Esophagus squamous epithelium (tissue), 5 donors: ENCODE data around the gene DENND5B. TPM values are rescaled to one million over a fixed set of nuclear protein-coding genes. Genes with fewer than 3 reads are reported as not detected.
"Not testable (repeated sequence)": the region's sequence is repeated elsewhere in the genome, so short reads cannot be mapped to it uniquely, and the experiment has no call there.

ENCODE experiments used
- DNase-seq: peaks from one replicate; lab custom pipeline; 2025; lab: John Stamatoyannopoulos, UW
- H3K27ac ChIP-seq, 4 donors: fragments of 200-600 bp; sonication (generic); one replicate each; pipeline ENCODE4 v1.5.1; 2016 to 2019; ENCODE audit warnings: mild to moderate bottlenecking in 1 of 4
- H3K27me3 ChIP-seq, 4 donors: fragments of 200-600 bp; sonication (generic); 1 replicate in 3 of 4; 2 replicates in 1 of 4; pipeline versions ENCODE4 v1.5.1 to v1.6.0; 2017 to 2021; ENCODE audit warnings: antibody characterized with exemption in 1 of 4
- H3K36me3 ChIP-seq, 3 donors: fragments of 200-600 bp; sonication (generic); one replicate each; pipeline ENCODE4 v1.5.1; 2016 to 2019
- H3K4me1 ChIP-seq, 3 donors: fragments of 200-600 bp; sonication (generic); one replicate each; pipeline ENCODE4 v1.5.1; 2017 to 2019
- H3K4me3 ChIP-seq, 4 donors: fragments of 200-600 bp; sonication (generic); 1 replicate in 3 of 4; 2 replicates in 1 of 4; pipeline ENCODE4 v1.5.1; 2016 to 2019; ENCODE audit warnings: mild to moderate bottlenecking in 2 of 4, moderate library complexity in 1 of 4
- H3K9me3 ChIP-seq, 3 donors: fragments of 200-600 bp; sonication (generic); one replicate each; pipeline ENCODE4 v1.5.1; 2016 to 2019
- CTCF ChIP-seq, 6 experiments: fragments of 450-650 bp in 4 of 6; fragments of 200-600 bp in 2 of 6; sonication (generic) in 2 of 6; IDR thresholded peaks; one replicate each; pipeline ENCODE4 v1.5.1; 2016 to 2019; ENCODE audit warnings: antibody characterized with exemption in 6 of 6, mild to moderate bottlenecking in 4 of 6, moderate library complexity in 4 of 6
- POLR2A ChIP-seq, 4 donors: fragments of 450-650 bp; IDR thresholded peaks; one replicate each; pipeline ENCODE4 v1.6.1; 2017; ENCODE audit warnings: antibody characterized with exemption in 4 of 4, mild to moderate bottlenecking in 4 of 4, moderate library complexity in 3 of 4
- WGBS, 2 donors: methylation state at CpG; one replicate each; pipeline ENCODE4 v1.1.5; 2018; 5-methylcytosine and 5-hydroxymethylcytosine counted together
- intact Hi-C: fragments of 100-400 bp; cut with DNase I; formaldehyde crosslinking; loops from one replicate; pipeline ENCODE4 v1.15.0; 2022
- total RNA-seq, 4 donors: library from RNA; depleted of rRNA; stranded (reverse); fragments of >200 nt; gene quantifications; one replicate each; pipeline ENCODE4 v1.1.0, GENCODE V29; 2016
- donor health status: DM: yes; HTN: yes; CAD: no.

Gene DENND5B
- total RNA-seq, 4 donors from 2014 or later: 0.38 to 5.3 (median 1.5) TPM

DNA sequence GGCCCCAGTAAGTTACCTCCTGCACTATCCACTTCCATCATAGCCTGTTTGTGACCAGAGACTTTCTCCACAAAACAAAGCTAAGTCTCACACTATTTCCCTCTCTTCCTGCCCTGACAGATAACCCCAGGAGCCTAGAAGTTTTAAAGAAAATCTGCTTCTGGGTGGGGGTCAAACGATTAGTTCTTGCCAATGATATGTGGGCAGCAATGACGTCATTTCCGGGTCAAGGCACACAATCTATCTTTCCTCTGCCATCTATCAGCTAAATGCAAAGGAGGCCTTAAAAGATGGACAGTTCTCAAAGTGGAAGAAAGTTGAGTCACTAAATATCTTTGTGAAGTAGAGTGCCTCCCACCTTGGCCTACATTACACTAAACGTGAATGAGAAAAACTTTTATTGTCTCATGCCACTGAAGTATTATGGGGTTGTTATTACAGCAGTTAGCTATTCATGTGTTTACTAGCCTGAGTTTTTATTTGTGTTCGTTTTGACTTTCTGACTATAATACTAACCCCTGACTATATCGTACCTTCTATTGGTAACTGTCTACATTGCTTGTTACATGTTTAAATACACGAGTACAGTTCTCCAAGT lies 86.2 kb downstream of the DENND5B start:
- H3K27me3 ChIP-seq: no peaks in the 10 kb centered on the region
- DNase-seq: no peak
- H3K4me1 ChIP-seq: no peaks in the 10 kb centered on the region
- H3K36me3 ChIP-seq: no peaks in the 10 kb centered on the region
- H3K9me3 ChIP-seq: peaks cover 0 to 5% (median 3%) of the 10 kb centered on the region in 3 donors
- TF ChIP-seq POLR2A (IDR thresholded peaks at IDR 0.05): no peak
- TF ChIP-seq CTCF (IDR thresholded peaks at IDR 0.05): no peak
- H3K27ac ChIP-seq: no peak overlapping the region
- no peak overlapping the region for H3K4me3 ChIP-seq
- 87 to 94% methylated on average over 7 of the region's 7 CpGs for WGBS, 2 donors
- intact Hi-C loops: no loop called here

- H3K4me1 ChIP-seq, DNase-seq, H3K36me3 ChIP-seq, H3K27ac ChIP-seq, H3K4me3 ChIP-seq, intact Hi-C loops, H3K27me3 ChIP-seq, H3K9me3 ChIP-seq: not testable (repeated sequence)
- 77 to 91% methylated on average over 3 of the region's 3 CpGs for whole genome bisulfite sequencing, 2 donors
Measured at GRCh38 chr12:31501014-31501413, 89.9 kb downstream of the DENND5B start.

DNA sequence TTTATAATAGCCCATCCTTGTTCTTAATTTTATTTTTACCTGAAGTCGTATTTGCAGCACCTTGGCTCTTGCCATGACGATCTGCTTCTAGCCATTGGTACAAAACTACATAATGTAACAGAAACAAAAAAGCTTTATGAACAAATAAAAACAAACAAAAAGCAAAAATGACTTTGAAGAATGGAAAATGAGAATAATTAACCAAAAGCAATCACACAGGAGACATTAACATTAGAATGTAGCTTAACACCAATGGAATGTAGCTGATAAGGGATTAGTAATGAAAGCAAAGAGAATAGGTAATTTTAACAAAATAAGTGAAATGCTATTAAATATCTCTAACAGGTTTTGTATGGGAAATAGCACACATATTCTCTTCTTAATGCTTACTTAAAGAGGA lies 91.4 kb downstream of the DENND5B start:
- H3K36me3 ChIP-seq: no peaks in the 10 kb centered on the region
- no peaks in the 10 kb centered on the region for H3K9me3 ChIP-seq
- TF ChIP-seq POLR2A (IDR thresholded peaks at IDR 0.05) (no peak), CTCF (IDR thresholded peaks at IDR 0.05) (no peak)
- WGBS, 2 donors: 50 to 60% methylated on average over 2 of the region's 2 CpGs
- DNase-seq: no peak
- H3K4me1 ChIP-seq: peaks cover 0 to 8% (median 0%) of the 10 kb centered on the region in 3 donors
- H3K4me3 ChIP-seq: no peak overlapping the region
- H3K27ac ChIP-seq: no peak overlapping the region
- H3K27me3 ChIP-seq: no peaks in the 10 kb centered on the region
- intact Hi-C loops: no loop called here

- WGBS, 2 donors: 76 to 80% methylated on average over 4 of the region's 4 CpGs
- H3K4me3 ChIP-seq: no peak overlapping the region
- intact Hi-C loops: no loop called here
- peaks cover 0 to 3% (median 0%) of the 10 kb centered on the region in 3 donors for H3K36me3 ChIP-seq
- no peaks in the 10 kb centered on the region for H3K27me3 ChIP-seq
- no peak for DNase-seq
- H3K9me3 ChIP-seq: no peaks in the 10 kb centered on the region
- H3K27ac ChIP-seq: no peak overlapping the region
- TF ChIP-seq POLR2A (IDR thresholded peaks at IDR 0.05): no peak
- TF ChIP-seq CTCF (IDR thresholded peaks at IDR 0.05): no peak
- peaks cover 0 to 8% (median 0%) of the 10 kb centered on the region in 3 donors for H3K4me1 ChIP-seq
Measured at GRCh38 chr12:31498424-31498823, 92.5 kb downstream of the DENND5B start.

- H3K27me3 ChIP-seq: no peaks in the 10 kb centered on the region
- peaks cover 0 to 25% (median 3%) of the 10 kb centered on the region in 3 donors for H3K4me1 ChIP-seq
- no peak overlapping the region for H3K27ac ChIP-seq
- H3K9me3 ChIP-seq: no peaks in the 10 kb centered on the region
- peaks cover 0 to 3% (median 0%) of the 10 kb centered on the region in 3 donors for H3K36me3 ChIP-seq
- intact Hi-C loops: no loop called here
- no peak for TF ChIP-seq CTCF (IDR thresholded peaks at IDR 0.05)
- no peak for TF ChIP-seq POLR2A (IDR thresholded peaks at IDR 0.05)
- no peak overlapping the region for H3K4me3 ChIP-seq
- DNase-seq: no peak
Measured at GRCh38 chr12:31496257-31496656, 94.7 kb downstream of the DENND5B start.
